NCI-H774 (cell line): ENCODE data around the gene SVEP1.
"Not testable (repeated sequence)": the region's sequence is repeated elsewhere in the genome, so short reads cannot be mapped to it uniquely, and the experiment has no call there.

ENCODE experiments used
- DNase-seq: peaks from one replicate; lab custom pipeline; 2025; lab: John Stamatoyannopoulos, UW

SVEP1 gene

GRCh38 chr9:110443866-110444220, 135.7 kb downstream of the SVEP1 start:
- no peak for DNase-seq

- no peak for DNase-seq
Measured at GRCh38 chr9:110443146-110443865, 136.2 kb downstream of the SVEP1 start.

GRCh38 chr9:110440796-110441195, 138.7 kb downstream of the SVEP1 start:
- DNase-seq = no peak

- DNase-seq = no peak
Measured at GRCh38 chr9:110440172-110440571, 139.4 kb downstream of the SVEP1 start.

- DNase-seq = no peak
Measured at GRCh38 chr9:110432253-110432652, 147.3 kb downstream of the SVEP1 start.

- no peak for DNase-seq
Measured at GRCh38 chr9:110429453-110429852, 150.1 kb downstream of the SVEP1 start.

- DNase-seq = peak; percentile 4
Measured at GRCh38 chr9:110427497-110428104, 151.9 kb downstream of the SVEP1 start.

GRCh38 chr9:110426052-110426709, 153.4 kb downstream of the SVEP1 start:
- DNase-seq = no peak

GRCh38 chr9:110414471-110414870, 165.1 kb downstream of the SVEP1 start:
- DNase-seq = no peak

GRCh38 chr9:110410961-110411360, 168.6 kb downstream of the SVEP1 start:
- DNase-seq = no peak

- DNase-seq = no peak
Measured at GRCh38 chr9:110408598-110408997, 170.9 kb downstream of the SVEP1 start.

- no peak for DNase-seq
Measured at GRCh38 chr9:110405858-110406443, 173.6 kb downstream of the SVEP1 start.

GRCh38 chr9:110404473-110404872, 175.1 kb downstream of the SVEP1 start:
- no peak for DNase-seq

GRCh38 chr9:110399983-110400382, 179.6 kb downstream of the SVEP1 start:
- no peak for DNase-seq

- DNase-seq = not testable (repeated sequence)
Measured at GRCh38 chr9:110398992-110399391, 180.5 kb downstream of the SVEP1 start.

GRCh38 chr9:110391826-110392485, 187.6 kb downstream of the SVEP1 start:
- no peak for DNase-seq

GRCh38 chr9:110389148-110389750, 190.3 kb downstream of the SVEP1 start:
- no peak for DNase-seq

- no peak for DNase-seq
Measured at GRCh38 chr9:110383491-110383890, 196.1 kb downstream of the SVEP1 start.

GRCh38 chr9:110382731-110383130, 196.8 kb downstream of the SVEP1 start:
- DNase-seq = no peak

- DNase-seq = no peak
Measured at GRCh38 chr9:110371411-110372007, 208.0 kb downstream of the SVEP1 start.

GRCh38 chr9:110370315-110370714, 209.2 kb downstream of the SVEP1 start:
- no peak for DNase-seq

GRCh38 chr9:110364451-110364850, 215.1 kb downstream of the SVEP1 start:
- no peak for DNase-seq
